SK-N-SH treated with all-trans-retinoic acid at 6 μM for 48 hours (cell line): ENCODE measurements around the gene BMF.

Experiments used
- ATAC-seq: fragments of 200-7000 bp; cut with Tn5 transposase; 3 replicates; pipeline ENCODE4 v1.9.1; 2020; ENCODE audit warnings: mild to moderate bottlenecking, moderate library complexity
- BACH2 ChIP-seq: fragments of 250-450 bp; sonication (Bioruptor Pico); IDR thresholded peaks from 2 replicates; pipeline ENCODE4 v1.9.0; 2021; ENCODE audit warnings: mild to moderate bottlenecking, borderline replicate concordance
- CSDC2 ChIP-seq: fragments of 250-450 bp; sonication (Bioruptor Pico); IDR thresholded peaks from 2 replicates; pipeline ENCODE4 v1.5.0; 2020; ENCODE audit warnings: mild to moderate bottlenecking, moderate library complexity
- CSRNP3 ChIP-seq: fragments of 250-450 bp; sonication (Bioruptor Pico); IDR thresholded peaks from 2 replicates; pipeline ENCODE4 v1.5.1; 2021; ENCODE audit warnings: mild to moderate bottlenecking, moderate library complexity
- ESRRG ChIP-seq: fragments of 250-450 bp; sonication (Bioruptor Pico); IDR thresholded peaks from 2 replicates; pipeline ENCODE4 v1.6.1; 2021; ENCODE audit warnings: mild to moderate bottlenecking
- GLIS3 ChIP-seq: fragments of 250-450 bp; sonication (Bioruptor Pico); IDR thresholded peaks from 2 replicates; pipeline ENCODE4 v1.5.0; 2020; ENCODE audit warnings: mild to moderate bottlenecking, moderate library complexity
- ISL1 ChIP-seq: fragments of 250-450 bp; sonication (Bioruptor Pico); IDR thresholded peaks from 2 replicates; pipeline ENCODE4 v2.1.2; 2022; ENCODE audit warnings: mild to moderate bottlenecking, moderate library complexity
- OSR1 ChIP-seq: fragments of 250-450 bp; sonication (Bioruptor Pico); IDR thresholded peaks from 2 replicates; pipeline ENCODE4 v1.8.0; 2022; ENCODE audit warnings: moderate library complexity, mild to moderate bottlenecking, inconsistent platforms
- PATZ1 ChIP-seq: fragments of 250-450 bp; sonication (Bioruptor Pico); IDR thresholded peaks from 2 replicates; pipeline ENCODE4 v1.8.0; 2020; ENCODE audit warnings: mild to moderate bottlenecking, moderate library complexity, borderline replicate concordance
- POU6F1 ChIP-seq: fragments of 250-450 bp; sonication (Bioruptor Pico); IDR thresholded peaks from 2 replicates; pipeline ENCODE4 v1.8.0; 2021; ENCODE audit warnings: low read depth, mild to moderate bottlenecking, moderate library complexity, borderline replicate concordance
- PPARA ChIP-seq: fragments of 250-450 bp; sonication (Bioruptor Pico); IDR thresholded peaks from 2 replicates; pipeline ENCODE4 v1.5.0; 2020; ENCODE audit warnings: mild to moderate bottlenecking, borderline replicate concordance
- SNAI2 ChIP-seq: fragments of 250-450 bp; sonication (Bioruptor Pico); IDR thresholded peaks from 2 replicates; pipeline ENCODE4 v1.5.0; 2020; ENCODE audit warnings: mild to moderate bottlenecking, moderate library complexity
- TCF4 ChIP-seq: fragments of 250-450 bp; sonication (Bioruptor Pico); IDR thresholded peaks from 2 replicates; pipeline ENCODE4 v1.8.0; 2021; ENCODE audit warnings: mild to moderate bottlenecking, moderate library complexity, borderline replicate concordance
- TOX ChIP-seq: fragments of 250-450 bp; sonication (Bioruptor Pico); IDR thresholded peaks from 2 replicates; pipeline ENCODE4 v1.8.0; 2021; ENCODE audit warnings: mild to moderate bottlenecking, moderate library complexity, borderline replicate concordance
- TSHZ2 ChIP-seq: fragments of 250-450 bp; sonication (Bioruptor Pico); IDR thresholded peaks from 2 replicates; pipeline ENCODE4 v1.5.0; 2020; ENCODE audit warnings: mild to moderate bottlenecking, moderate library complexity
- ZC3H10 ChIP-seq: fragments of 250-450 bp; sonication (Bioruptor Pico); IDR thresholded peaks from 2 replicates; pipeline ENCODE4 v1.5.1; 2021; ENCODE audit warnings: mild to moderate bottlenecking, moderate library complexity
- ZFP3 ChIP-seq: fragments of 250-450 bp; sonication (Bioruptor Pico); IDR thresholded peaks from 2 replicates; pipeline ENCODE4 v1.5.0; 2020; ENCODE audit warnings: mild to moderate bottlenecking, moderate library complexity
- ZFP30 ChIP-seq: fragments of 450-650 bp; formaldehyde crosslinking; IDR thresholded peaks from 2 replicates; pipeline ENCODE4 v1.5.0; 2022; ENCODE audit warnings: mild to moderate bottlenecking, moderate library complexity
- ZNF565 ChIP-seq: fragments of 450-650 bp; formaldehyde crosslinking; conservative IDR thresholded peaks from 2 replicates; pipeline ENCODE4 v1.5.0; 2020; ENCODE audit warnings: low read depth, mild to moderate bottlenecking, moderate library complexity
- ZNF70 ChIP-seq: fragments of 450-650 bp; formaldehyde crosslinking; IDR thresholded peaks from 2 replicates; pipeline ENCODE4 v1.5.0; 2020; ENCODE audit warnings: mild to moderate bottlenecking, moderate library complexity

BMF gene

GRCh38 chr15:40091861-40092255 is 16.8 kb downstream of the BMF start:
- peak; percentile 12; the same call in 2 of the 3 replicates for ATAC-seq
- TF ChIP-seq CSDC2 (no peak), ZFP30 (CRISPR knock-in tag) (no peak), ESRRG (no peak), GLIS3 (no peak), SNAI2 (no peak), TCF4 (no peak), CSRNP3 (no peak), ZNF565 (CRISPR knock-in tag) (no peak), ZNF70 (no peak), ZFP3 (CRISPR knock-in tag) (no peak), TOX (CRISPR knock-in tag) (no peak), ISL1 (CRISPR knock-in tag) (no peak), BACH2 (CRISPR knock-in tag) (no peak), PPARA (no peak), ZC3H10 (CRISPR knock-in tag) (no peak), POU6F1 (no peak), OSR1 (no peak)
- TF ChIP-seq, all 23 proteins: peak for 0

GRCh38 chr15:40090774-40091455 is 17.8 kb downstream of the BMF start:
- no peak for ATAC-seq
- no peak for TF ChIP-seq ISL1 (CRISPR knock-in tag)
- no peak for TF ChIP-seq CSRNP3
- TF ChIP-seq PPARA = no peak
- no peak for TF ChIP-seq ZFP3 (CRISPR knock-in tag)
- TF ChIP-seq ZC3H10 (CRISPR knock-in tag) = no peak

GRCh38 chr15:40088929-40089755 is 19.5 kb downstream of the BMF start:
- TF ChIP-seq ZNF565 (CRISPR knock-in tag) = no peak
- no peak for TF ChIP-seq SNAI2
- TF ChIP-seq TSHZ2 (CRISPR knock-in tag) = no peak
- no peak for TF ChIP-seq PATZ1
- no peak for TF ChIP-seq ZC3H10 (CRISPR knock-in tag)
- no peak for TF ChIP-seq GLIS3
- no peak for TF ChIP-seq POU6F1
- TF ChIP-seq ESRRG = no peak
- no peak for ATAC-seq
